Liver (tissue), 9 donors: ENCODE data around the gene TMCC2. TPM values are rescaled to one million over a fixed set of nuclear protein-coding genes. Genes with fewer than 3 reads are reported as not detected.

Experiments
- DNase-seq: peaks from one replicate; pipeline ENCODE4 v3.0.0-alpha.2; 2017; ENCODE audit warnings: low spot score
- H3K27ac ChIP-seq, 2 donors: one replicate each; pipeline ENCODE4 v1.7.0; 2013; ENCODE audit warnings: inconsistent platforms in 2 of 2, low read length in 2 of 2, control low read depth in 1 of 2, low read depth in 1 of 2, mild to moderate bottlenecking in 1 of 2
- H3K27me3 ChIP-seq, 4 donors: one replicate each; pipeline versions ENCODE4 v1.6.1 to v1.7.0; 2013; ENCODE audit warnings: low read length in 3 of 4, inconsistent platforms in 1 of 4, mild to moderate bottlenecking in 1 of 4, moderate library complexity in 1 of 4; ENCODE audit not compliant: control insufficient read depth in 4 of 4, insufficient read depth in 4 of 4
- H3K36me3 ChIP-seq, 4 donors: one replicate each; pipeline versions ENCODE4 v1.6.1 to v1.7.0; 2013; ENCODE audit warnings: low read length in 3 of 4, mild to moderate bottlenecking in 3 of 4, low read depth in 1 of 4, moderate library complexity in 1 of 4; ENCODE audit not compliant: control insufficient read depth in 4 of 4, insufficient read depth in 3 of 4
- H3K4me1 ChIP-seq, 4 donors: one replicate each; pipeline versions ENCODE4 v1.6.1 to v1.7.0; 2013; ENCODE audit warnings: low read length in 3 of 4, mild to moderate bottlenecking in 3 of 4, moderate library complexity in 1 of 4; ENCODE audit not compliant: control insufficient read depth in 4 of 4, insufficient read depth in 4 of 4
- H3K4me3 ChIP-seq, 3 donors: one replicate each; pipeline versions ENCODE4 v1.6.1 to v1.7.0; 2013; ENCODE audit warnings: low read length in 3 of 3, control low read depth in 1 of 3, low read depth in 1 of 3, mild to moderate bottlenecking in 1 of 3
- H3K9ac ChIP-seq, 2 donors: one replicate each; pipeline ENCODE4 v1.7.0; 2013; ENCODE audit warnings: low read length in 2 of 2, mild to moderate bottlenecking in 2 of 2, moderate library complexity in 2 of 2, control low read depth in 1 of 2, low read depth in 1 of 2
- H3K9me3 ChIP-seq, 4 donors: one replicate each; pipeline versions ENCODE4 v1.6.1 to v1.7.0; 2013; ENCODE audit warnings: low read length in 3 of 4; ENCODE audit not compliant: control insufficient read depth in 4 of 4
- GABPA ChIP-seq, 2 donors: IDR thresholded peaks in 1 of 2; conservative IDR thresholded peaks in 1 of 2; 2 replicates each; pipeline ENCODE4 v1.6.1; 2016; ENCODE audit warnings: antibody characterized with exemption in 2 of 2, mild to moderate bottlenecking in 1 of 2, moderate library complexity in 1 of 2
- RAD21 ChIP-seq, 2 donors: IDR thresholded peaks; 2 replicates each; pipeline ENCODE4 v1.6.1; 2016; ENCODE audit warnings: antibody characterized with exemption in 2 of 2, mild to moderate bottlenecking in 2 of 2
- RXRA ChIP-seq, 2 donors: IDR thresholded peaks; 2 replicates each; pipeline ENCODE4 v1.6.1; 2017 to 2018; ENCODE audit warnings: antibody characterized with exemption in 2 of 2, mild to moderate bottlenecking in 1 of 2
- SP1 ChIP-seq: IDR thresholded peaks from 2 replicates; pipeline ENCODE4 v1.6.1; 2018; ENCODE audit warnings: antibody characterized with exemption, mild to moderate bottlenecking
- WGBS: extraction: QIAGEN DNeasy Blood & Tissue Kit; methylation state at CpG from one replicate; pipeline ENCODE4 v1.1.7; 2013; 5-methylcytosine and 5-hydroxymethylcytosine counted together
- polyA plus RNA-seq, 2 donors: library from polyadenylated mRNA; stranded (reverse) in 1 of 2; unstranded in 1 of 2; fragments of 200-250 nt in 1 of 2; fragments of >200 nt in 1 of 2; fragmentation: Nextera tagmentation in 1 of 2; extraction: Ambion mirVana in 1 of 2; gene quantifications; one replicate each; pipeline versions ENCODE4 v1.2.1 to v1.2.3, GENCODE V29; 2013 to 2015
- total RNA-seq, 2 donors: library from RNA; depleted of rRNA; stranded (reverse); fragments of >200 nt; gene quantifications; one replicate each; pipeline ENCODE4 v1.2.3, GENCODE V29; 2014
- TF ChIP-seq, protein P1 (sequence below): IDR thresholded peaks from 2 replicates; pipeline ENCODE4 v1.6.1; 2016; ENCODE audit warnings: antibody characterized with exemption, mild to moderate bottlenecking
- TF ChIP-seq, protein P2 (sequence below): IDR thresholded peaks from 2 replicates; pipeline ENCODE4 v1.6.1; 2016; ENCODE audit warnings: antibody characterized with exemption
- TF ChIP-seq, protein P3 (sequence below): fragments of 150-350 bp; IDR thresholded peaks from 2 replicates; pipeline ENCODE4 v1.5.1; 2017; ENCODE audit warnings: improper control_type of control experiment, low read depth, low read length; ENCODE audit not compliant: missing input control
- donor health status: healthy.
- donor health status: healthy.
- donor health status: healthy.
- donor health status: healthy.
- donor health status: healthy.

TMCC2 gene
- total and polyA plus RNA-seq, 4 donors, result 0.06 to 452 (median 0.21) TPM

DNA sequence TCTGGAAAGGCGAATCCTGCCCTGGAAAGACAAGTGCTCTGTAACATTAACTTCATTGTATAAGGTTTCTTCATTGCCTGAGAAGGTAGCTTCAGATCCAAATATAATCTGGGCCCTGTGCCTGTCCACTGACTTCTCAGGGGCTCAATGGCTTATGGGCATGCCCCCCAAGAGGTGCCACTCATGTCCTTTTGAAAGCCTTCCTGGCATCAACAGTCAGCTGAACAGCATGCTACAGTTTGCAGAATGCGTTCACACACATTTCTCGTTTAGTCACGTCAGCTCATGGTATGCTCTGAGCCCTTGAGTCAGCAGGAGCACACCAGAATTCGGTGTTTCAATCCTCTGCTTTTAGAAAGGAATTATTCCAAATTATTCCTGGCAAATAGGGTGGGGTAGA is 23.8 kb downstream of the TMCC2 start (continued):
- TF ChIP-seq, protein P1, sequence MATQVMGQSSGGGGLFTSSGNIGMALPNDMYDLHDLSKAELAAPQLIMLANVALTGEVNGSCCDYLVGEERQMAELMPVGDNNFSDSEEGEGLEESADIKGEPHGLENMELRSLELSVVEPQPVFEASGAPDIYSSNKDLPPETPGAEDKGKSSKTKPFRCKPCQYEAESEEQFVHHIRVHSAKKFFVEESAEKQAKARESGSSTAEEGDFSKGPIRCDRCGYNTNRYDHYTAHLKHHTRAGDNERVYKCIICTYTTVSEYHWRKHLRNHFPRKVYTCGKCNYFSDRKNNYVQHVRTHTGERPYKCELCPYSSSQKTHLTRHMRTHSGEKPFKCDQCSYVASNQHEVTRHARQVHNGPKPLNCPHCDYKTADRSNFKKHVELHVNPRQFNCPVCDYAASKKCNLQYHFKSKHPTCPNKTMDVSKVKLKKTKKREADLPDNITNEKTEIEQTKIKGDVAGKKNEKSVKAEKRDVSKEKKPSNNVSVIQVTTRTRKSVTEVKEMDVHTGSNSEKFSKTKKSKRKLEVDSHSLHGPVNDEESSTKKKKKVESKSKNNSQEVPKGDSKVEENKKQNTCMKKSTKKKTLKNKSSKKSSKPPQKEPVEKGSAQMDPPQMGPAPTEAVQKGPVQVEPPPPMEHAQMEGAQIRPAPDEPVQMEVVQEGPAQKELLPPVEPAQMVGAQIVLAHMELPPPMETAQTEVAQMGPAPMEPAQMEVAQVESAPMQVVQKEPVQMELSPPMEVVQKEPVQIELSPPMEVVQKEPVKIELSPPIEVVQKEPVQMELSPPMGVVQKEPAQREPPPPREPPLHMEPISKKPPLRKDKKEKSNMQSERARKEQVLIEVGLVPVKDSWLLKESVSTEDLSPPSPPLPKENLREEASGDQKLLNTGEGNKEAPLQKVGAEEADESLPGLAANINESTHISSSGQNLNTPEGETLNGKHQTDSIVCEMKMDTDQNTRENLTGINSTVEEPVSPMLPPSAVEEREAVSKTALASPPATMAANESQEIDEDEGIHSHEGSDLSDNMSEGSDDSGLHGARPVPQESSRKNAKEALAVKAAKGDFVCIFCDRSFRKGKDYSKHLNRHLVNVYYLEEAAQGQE, result no peak
- no peak for TF ChIP-seq RXRA (IDR thresholded peaks at IDR 0.05)
- no peak for TF ChIP-seq GABPA (IDR thresholded peaks at IDR 0.05 in 1 of 2, conservative IDR thresholded peaks at IDR 0.05 in 1 of 2)
- TF ChIP-seq SP1, result no peak
- TF ChIP-seq, protein P2, sequence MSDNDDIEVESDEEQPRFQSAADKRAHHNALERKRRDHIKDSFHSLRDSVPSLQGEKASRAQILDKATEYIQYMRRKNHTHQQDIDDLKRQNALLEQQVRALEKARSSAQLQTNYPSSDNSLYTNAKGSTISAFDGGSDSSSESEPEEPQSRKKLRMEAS, result no peak

DNA sequence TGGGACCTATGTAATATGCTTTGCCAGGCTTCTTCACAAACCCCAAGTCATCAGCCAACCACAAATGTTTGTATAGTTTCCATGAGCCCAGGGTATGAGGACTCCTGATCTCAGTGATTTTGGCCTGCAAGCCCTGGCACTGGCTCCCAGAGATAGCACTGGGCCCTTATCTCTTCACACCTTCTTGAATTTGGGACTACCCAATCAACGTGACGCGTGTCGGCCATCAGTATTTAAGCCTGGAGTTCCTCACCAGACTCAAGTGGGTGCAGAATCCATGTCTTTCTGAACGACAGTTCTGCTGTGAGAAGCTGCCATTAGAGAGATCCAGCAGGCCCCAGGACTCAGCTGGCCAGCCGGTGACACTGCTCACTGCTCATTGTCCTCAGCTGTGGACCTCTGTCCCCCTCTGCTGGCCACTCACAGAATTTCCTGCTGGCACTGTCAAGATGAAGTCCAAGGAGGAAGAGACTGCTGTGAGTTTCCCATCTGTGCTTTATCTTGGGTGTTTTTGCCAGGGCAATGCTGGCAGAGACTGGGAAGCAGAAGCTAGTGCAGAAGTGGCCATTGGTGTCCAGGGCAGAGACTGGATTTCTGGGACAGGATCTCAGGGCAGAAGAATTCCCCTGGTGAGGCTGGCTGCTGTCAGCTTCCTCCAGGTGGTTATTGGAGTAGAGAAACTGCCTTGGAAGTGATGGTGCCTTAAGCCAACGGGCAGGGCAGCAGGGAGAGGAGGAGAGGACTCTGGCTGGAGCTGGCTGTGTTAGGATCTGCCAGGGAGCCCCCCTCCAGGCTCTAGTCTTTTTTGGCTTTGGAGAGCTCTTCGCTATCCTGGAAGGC is 28.4 kb downstream of the TMCC2 start:
- TF ChIP-seq, protein P3, sequence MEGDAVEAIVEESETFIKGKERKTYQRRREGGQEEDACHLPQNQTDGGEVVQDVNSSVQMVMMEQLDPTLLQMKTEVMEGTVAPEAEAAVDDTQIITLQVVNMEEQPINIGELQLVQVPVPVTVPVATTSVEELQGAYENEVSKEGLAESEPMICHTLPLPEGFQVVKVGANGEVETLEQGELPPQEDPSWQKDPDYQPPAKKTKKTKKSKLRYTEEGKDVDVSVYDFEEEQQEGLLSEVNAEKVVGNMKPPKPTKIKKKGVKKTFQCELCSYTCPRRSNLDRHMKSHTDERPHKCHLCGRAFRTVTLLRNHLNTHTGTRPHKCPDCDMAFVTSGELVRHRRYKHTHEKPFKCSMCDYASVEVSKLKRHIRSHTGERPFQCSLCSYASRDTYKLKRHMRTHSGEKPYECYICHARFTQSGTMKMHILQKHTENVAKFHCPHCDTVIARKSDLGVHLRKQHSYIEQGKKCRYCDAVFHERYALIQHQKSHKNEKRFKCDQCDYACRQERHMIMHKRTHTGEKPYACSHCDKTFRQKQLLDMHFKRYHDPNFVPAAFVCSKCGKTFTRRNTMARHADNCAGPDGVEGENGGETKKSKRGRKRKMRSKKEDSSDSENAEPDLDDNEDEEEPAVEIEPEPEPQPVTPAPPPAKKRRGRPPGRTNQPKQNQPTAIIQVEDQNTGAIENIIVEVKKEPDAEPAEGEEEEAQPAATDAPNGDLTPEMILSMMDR, result peak; percentile 100
- TF ChIP-seq RAD21 (IDR thresholded peaks at IDR 0.05) (peak; percentile 99 to 100), RXRA (IDR thresholded peaks at IDR 0.05) (peak in 1 of 2 donors; percentile 10)
- TF ChIP-seq, protein P2, result no peak
- WGBS, result 29% methylated on average over 8 of the region's 8 CpGs
- peaks cover 0 to 2% (median 0%) of the 10 kb centered on the region in 4 donors for H3K27me3 ChIP-seq
- no peak overlapping the region for H3K9ac ChIP-seq
- H3K36me3 ChIP-seq, result no peaks in the 10 kb centered on the region
- H3K27ac ChIP-seq, result no peak overlapping the region
- no peaks in the 10 kb centered on the region for H3K9me3 ChIP-seq
- DNase-seq, result peak; percentile 88
- no peak overlapping the region for H3K4me3 ChIP-seq
- peaks cover 0 to 2% (median 0%) of the 10 kb centered on the region in 4 donors for H3K4me1 ChIP-seq

DNA sequence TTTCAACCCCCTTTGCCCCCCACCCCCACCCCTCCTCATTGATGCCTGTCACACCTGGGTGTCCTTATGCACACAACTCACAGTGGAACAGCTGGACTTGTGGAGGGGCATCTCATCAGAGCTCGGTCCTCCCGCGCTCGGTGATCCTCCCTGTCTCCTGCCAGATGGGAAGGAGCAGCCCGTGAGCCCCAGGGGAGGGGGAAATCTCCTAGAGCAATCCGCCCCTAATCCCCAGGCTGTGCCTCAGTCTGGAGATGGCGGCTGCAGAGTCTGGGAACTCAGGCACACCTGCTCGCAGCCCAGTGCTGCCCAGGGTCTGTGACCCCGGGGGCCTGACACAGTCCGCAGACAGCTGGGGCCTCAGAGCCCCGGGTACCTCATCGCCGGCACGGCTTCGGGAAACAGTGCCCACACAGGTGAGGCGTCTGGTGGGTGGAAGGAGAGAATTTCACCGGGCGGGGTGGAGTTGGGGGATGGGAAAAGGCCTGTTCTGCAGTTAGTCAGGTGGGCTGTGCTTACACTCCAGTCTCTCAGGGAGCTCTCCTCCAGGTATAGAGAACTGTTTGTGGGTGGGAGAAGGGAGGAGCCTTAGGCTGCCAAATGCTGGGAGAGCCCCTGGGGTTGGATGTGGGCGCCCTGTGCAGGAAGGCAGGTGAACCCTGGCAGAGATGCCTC is 29.3 kb downstream of the TMCC2 start:
- Histone ChIP-seq H3K27me3 (peaks cover 0 to 2% (median 0%) of the 10 kb centered on the region in 4 donors), H3K9ac (no peak overlapping the region), H3K4me1 (peaks cover 0 to 2% (median 0%) of the 10 kb centered on the region in 4 donors), H3K27ac (no peak overlapping the region), H3K9me3 (no peaks in the 10 kb centered on the region), H3K4me3 (no peak overlapping the region), H3K36me3 (no peaks in the 10 kb centered on the region)
- 87% methylated on average over 19 of the region's 19 CpGs for WGBS
- TF ChIP-seq, protein P3, result no peak
- no peak for DNase-seq
